HG03135 (cell line): Measurements from ENCODE around the gene CCDC178.
"Not testable (repeated sequence)": the region's sequence is repeated elsewhere in the genome, so short reads cannot be mapped to it uniquely, and the experiment has no call there.

Experiments
- ATAC-seq: cut with Tn5 transposase; IDR thresholded peaks from one replicate; pipeline ENCODE4 v1.9.1; 2021; ENCODE audit warnings: mild to moderate bottlenecking, moderate library complexity; ENCODE audit not compliant: unreplicated experiment

Gene CCDC178

GRCh38 chr18:33355756-33356155, 84.8 kb downstream of the CCDC178 start:
- ATAC-seq = no peak

- no peak for ATAC-seq
Measured at GRCh38 chr18:33355263-33355662, 85.3 kb downstream of the CCDC178 start.

DNA sequence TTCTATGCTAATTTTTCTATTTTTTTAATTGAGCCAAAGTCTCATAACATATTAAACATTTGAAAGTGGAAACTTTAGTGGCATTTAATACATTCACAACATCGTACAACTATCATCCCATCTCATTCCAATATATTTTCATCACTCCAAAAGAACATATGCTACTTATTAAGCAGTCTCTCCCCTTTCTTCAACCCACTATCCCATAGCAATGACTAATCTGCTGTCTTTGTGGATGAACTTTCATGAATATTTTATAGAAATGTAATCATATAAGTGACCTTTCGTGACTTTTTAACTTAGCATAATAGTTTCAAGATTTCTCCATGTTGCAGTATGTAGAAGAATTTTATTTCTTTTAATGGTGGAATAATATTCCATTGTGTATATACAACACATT, 90.3 kb downstream of the CCDC178 start:
- no peak for ATAC-seq

- ATAC-seq = not testable (repeated sequence)
Measured at GRCh38 chr18:33339733-33340132, 100.8 kb downstream of the CCDC178 start.

GRCh38 chr18:33334781-33335180, 105.7 kb downstream of the CCDC178 start:
- no peak for ATAC-seq

GRCh38 chr18:33330711-33331110, 109.8 kb downstream of the CCDC178 start:
- ATAC-seq = no peak

- ATAC-seq = no peak
Measured at GRCh38 chr18:33326975-33327374, 113.5 kb downstream of the CCDC178 start.

- no peak for ATAC-seq
Measured at GRCh38 chr18:33317640-33318039, 122.9 kb downstream of the CCDC178 start.

GRCh38 chr18:33316146-33316587, 124.4 kb downstream of the CCDC178 start:
- ATAC-seq = no peak

DNA sequence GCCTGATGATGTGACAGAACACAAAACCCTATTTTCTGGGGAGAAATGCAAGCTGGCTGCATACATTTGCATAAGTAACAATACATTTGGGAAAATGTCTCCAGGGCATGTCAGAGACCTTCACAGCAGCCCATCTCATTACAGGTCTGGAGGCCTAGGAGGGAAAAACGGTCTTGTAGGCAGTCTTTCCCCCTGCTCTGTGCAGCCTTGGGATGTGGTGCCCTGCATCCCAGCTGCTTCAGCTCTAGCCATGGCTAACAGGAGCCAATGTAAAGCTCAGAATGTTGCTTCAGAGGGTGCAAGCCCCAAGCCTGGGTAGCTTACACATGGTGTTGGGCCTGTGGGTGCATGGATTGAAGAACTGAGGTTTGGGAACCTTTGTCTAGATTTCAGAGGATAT, 133.0 kb downstream of the CCDC178 start:
- no peak for ATAC-seq

DNA sequence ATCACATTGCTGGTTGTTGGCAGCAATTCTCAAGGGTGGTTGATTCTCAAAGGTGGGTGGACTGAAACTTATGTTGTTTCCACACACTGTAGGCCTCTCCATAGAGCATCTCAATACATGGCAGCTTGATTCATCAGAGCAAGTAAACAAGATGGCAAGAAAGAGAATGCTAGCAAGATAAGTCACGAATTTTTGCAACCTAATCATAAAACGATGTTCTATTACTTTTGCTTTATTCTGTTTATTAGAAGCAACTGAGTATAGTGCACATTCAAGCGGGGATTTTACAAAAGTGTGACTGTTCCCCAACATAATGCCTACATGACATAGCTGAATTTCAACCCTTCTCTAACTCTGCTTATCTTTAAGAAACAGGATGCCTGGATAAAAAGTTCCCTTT, 136.2 kb downstream of the CCDC178 start:
- no peak for ATAC-seq

DNA sequence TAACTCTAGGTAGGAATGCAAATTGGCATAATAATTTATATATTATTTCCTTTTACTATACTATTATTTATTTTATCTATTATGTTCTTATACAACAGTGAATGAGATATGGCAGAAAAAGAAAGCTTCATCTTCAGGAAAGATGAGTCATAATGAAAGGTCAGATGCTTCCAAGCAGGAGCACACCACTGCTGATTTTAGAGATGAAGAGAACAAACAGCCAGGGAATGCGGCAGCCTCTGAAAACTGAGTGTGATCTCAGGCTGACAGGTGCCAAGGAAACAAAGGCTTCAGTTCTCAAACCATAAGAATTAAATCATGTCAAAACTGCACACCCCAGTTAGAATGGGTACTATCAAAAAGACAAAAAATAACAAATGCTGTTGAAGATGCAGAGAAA, 149.0 kb downstream of the CCDC178 start:
- ATAC-seq = no peak

DNA sequence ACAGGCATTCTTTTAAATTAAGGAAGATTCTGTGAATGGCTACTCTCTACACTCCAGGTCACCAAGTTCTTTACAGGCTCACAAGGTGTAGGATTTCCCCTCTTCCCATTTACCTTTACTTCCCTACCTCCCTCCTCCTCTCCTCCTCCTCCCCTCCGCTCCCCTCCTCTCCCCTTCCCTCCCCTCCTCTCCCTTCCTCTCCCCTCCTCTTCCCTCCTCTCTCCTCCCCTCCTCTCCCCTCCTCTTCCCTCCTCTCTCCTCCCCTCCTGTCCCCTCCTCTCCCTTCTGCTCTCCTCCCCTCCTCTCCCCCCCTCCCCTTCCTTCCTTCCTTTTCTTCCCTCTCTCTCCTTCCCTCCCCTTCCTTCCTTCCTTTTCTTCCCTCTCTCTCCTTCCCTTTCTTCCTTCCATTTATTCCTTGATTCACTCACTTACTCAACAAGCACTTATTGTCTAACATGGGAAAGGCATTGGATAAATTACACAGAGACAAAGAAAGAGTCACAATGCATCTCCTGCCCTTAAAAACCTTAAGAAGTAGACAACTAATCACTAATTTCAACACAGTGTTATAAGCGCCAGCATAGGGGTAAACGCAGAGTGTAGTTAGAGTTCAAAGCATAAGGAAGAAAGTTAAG, 152.3 kb downstream of the CCDC178 start:
- ATAC-seq = no peak

DNA sequence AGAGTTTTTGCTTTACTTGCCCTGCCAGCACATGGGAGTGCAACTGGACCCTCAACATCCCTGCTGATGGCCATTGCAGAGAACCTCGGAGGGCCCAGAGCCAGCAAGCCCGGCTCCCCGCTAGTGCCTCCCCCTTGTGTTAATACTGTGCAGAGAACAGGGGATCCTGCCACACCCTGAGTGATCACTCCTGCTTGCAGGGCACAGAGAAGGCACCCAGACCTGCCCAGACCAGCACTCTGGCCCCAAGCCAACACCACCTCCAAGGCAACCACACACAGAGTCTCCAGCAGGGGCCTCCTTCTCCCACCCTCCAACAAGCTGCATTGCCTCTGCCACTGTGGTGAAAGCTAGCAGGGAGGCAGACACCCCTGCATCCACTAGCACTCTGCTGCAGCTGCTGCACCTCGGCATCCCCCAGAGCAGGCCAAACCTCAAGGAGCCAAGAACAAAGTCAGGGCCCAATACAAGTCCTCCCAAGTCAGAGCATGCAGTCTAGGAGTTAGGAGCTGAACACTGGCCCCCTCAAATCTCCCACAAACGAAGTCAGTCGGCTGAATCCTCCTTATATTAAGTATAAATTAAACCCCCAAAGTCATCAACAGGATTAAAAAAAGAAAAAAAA, 157.7 kb downstream of the CCDC178 start:
- ATAC-seq = no peak

GRCh38 chr18:33282142-33282541, 158.4 kb downstream of the CCDC178 start:
- no peak for ATAC-seq

GRCh38 chr18:33277431-33277830, 163.1 kb downstream of the CCDC178 start:
- ATAC-seq = no peak

- no peak for ATAC-seq
Measured at GRCh38 chr18:33275843-33276242, 164.7 kb downstream of the CCDC178 start.

GRCh38 chr18:33270297-33270696, 170.2 kb downstream of the CCDC178 start:
- ATAC-seq = no peak

GRCh38 chr18:33269223-33269622, 171.3 kb downstream of the CCDC178 start:
- ATAC-seq = no peak

DNA sequence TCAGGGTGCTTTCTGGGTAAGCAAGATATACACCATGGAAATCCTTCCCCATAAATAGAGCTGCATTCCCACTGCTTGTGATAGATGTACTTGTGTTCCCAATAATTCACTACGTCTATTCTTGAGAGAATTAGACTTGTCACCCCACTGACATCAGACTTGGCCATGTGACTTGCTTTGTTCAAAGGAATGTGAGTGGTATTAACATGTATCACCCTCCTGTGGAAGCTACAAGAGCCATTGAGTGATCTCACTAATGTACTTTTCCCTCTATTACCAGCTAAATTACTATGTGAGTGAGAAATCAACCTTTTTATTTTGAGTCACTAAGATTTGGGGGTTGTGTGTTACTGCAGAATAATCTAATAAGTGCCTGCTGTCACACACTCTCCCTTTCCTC, 176.0 kb downstream of the CCDC178 start:
- no peak for ATAC-seq

GRCh38 chr18:33239298-33239697, 201.2 kb downstream of the CCDC178 start:
- ATAC-seq = no peak

GRCh38 chr18:33232318-33232626, 208.2 kb downstream of the CCDC178 start:
- no peak for ATAC-seq
